NT2/D1 (cell line): ENCODE data around the gene NPDC1.

Experiments used
- SUZ12 ChIP-seq: IDR thresholded peaks from 2 replicates; pipeline ENCODE4 v1.6.1; 2011; ENCODE audit not compliant: insufficient read length, insufficient read depth; ENCODE audit errors: extremely low read depth
- YY1 ChIP-seq: IDR thresholded peaks from 2 replicates; pipeline ENCODE4 v1.6.1; 2011; ENCODE audit not compliant: insufficient read length, insufficient read depth
- ZNF274 ChIP-seq: IDR thresholded peaks from 2 replicates; pipeline ENCODE4 v1.6.1; 2011; ENCODE audit warnings: mild to moderate bottlenecking, low read depth, low read length

- TF ChIP-seq SUZ12 (no peak), YY1 (no peak), ZNF274 (no peak)
Measured at GRCh38 chr9:137020771-137021567, 25.0 kb downstream of the NPDC1 start.
